IMR-90 (cell line): ENCODE data around the gene MIEN1.

Source experiments
- POLR2A ChIP-seq: IDR thresholded peaks from 2 replicates; pipeline ENCODE4 v1.6.1; 2012; ENCODE audit warnings: mild to moderate bottlenecking, low read depth, low read length
- RCOR1 ChIP-seq: IDR thresholded peaks from 2 replicates; pipeline ENCODE4 v1.6.1; 2012; ENCODE audit warnings: mild to moderate bottlenecking, low read length, improper control_type of control experiment; ENCODE audit not compliant: insufficient replicate concordance
- TF ChIP-seq, protein P1 (sequence below): fragments of 150-350 bp; IDR thresholded peaks from 2 replicates; pipeline ENCODE4 v1.6.1; 2017; ENCODE audit warnings: mild to moderate bottlenecking, antibody characterized with exemption, low read length, low read depth

- TF ChIP-seq, protein P1, sequence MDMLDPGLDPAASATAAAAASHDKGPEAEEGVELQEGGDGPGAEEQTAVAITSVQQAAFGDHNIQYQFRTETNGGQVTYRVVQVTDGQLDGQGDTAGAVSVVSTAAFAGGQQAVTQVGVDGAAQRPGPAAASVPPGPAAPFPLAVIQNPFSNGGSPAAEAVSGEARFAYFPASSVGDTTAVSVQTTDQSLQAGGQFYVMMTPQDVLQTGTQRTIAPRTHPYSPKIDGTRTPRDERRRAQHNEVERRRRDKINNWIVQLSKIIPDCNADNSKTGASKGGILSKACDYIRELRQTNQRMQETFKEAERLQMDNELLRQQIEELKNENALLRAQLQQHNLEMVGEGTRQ = no peak
- TF ChIP-seq POLR2A (no peak), RCOR1 (no peak)
Observed at GRCh38 chr17:39772987-39773934, 42.9 kb upstream of the MIEN1 start.
